Measurements from ENCODE around the gene CLDN16.

CLDN16 gene

DNA sequence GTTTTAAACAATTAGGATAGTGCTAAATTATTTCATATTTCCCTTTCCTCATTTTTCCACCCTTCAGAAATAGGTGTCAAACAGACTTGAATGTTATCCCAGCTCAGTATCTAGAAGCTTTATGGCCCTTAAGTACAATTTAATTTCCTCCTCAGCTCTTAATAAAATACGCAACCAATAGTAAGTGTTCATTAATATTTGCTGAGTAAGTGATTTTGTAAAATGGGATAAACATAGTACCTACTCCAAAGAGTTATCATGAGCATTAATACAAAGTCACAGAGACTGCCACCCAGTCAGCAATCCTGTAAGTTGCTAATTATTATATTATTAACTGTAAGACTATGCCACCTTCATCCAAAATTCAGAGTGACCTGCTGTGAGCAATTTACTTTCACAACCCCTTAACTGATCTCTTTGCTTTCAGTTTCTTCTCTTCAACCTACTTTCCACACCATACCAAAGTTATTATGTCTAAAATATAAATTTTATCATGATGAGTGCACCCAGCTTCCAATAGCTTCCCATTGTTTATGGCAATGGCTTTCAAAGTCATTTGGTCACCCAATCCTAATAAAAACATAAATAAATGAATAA, 35.0 kb upstream of the CLDN16 start:
- TF ChIP-seq, protein P1, sequence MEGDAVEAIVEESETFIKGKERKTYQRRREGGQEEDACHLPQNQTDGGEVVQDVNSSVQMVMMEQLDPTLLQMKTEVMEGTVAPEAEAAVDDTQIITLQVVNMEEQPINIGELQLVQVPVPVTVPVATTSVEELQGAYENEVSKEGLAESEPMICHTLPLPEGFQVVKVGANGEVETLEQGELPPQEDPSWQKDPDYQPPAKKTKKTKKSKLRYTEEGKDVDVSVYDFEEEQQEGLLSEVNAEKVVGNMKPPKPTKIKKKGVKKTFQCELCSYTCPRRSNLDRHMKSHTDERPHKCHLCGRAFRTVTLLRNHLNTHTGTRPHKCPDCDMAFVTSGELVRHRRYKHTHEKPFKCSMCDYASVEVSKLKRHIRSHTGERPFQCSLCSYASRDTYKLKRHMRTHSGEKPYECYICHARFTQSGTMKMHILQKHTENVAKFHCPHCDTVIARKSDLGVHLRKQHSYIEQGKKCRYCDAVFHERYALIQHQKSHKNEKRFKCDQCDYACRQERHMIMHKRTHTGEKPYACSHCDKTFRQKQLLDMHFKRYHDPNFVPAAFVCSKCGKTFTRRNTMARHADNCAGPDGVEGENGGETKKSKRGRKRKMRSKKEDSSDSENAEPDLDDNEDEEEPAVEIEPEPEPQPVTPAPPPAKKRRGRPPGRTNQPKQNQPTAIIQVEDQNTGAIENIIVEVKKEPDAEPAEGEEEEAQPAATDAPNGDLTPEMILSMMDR (IDR thresholded peaks at IDR 0.05; ENCODE audit: extremely low read depth, missing control alignments) = no peak
- no peak for DNase-seq (ENCODE audit: low spot score)

DNA sequence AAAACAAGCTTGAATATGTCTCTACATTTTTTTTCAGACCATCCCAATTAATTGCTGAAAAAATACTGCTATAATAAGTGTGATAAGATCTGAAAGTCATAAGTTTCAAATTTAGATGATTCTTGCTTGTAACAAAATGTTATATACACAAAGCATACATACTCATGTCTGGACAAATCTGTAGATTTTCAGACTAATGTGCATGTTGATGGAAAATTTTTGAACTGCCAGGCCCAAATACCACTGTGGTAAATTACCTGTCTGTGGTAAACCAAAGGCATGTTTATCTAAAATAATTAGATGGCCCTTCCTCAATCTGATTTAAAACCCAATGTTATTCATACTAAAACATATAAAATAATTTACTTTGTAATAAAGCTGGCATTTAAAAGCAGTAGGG, 31.7 kb upstream of the CLDN16 start:
- DNase-seq (ENCODE audit: low spot score) = no peak
- TF ChIP-seq, protein P1 (IDR thresholded peaks at IDR 0.05; ENCODE audit: extremely low read depth, missing control alignments) = no peak

DNA sequence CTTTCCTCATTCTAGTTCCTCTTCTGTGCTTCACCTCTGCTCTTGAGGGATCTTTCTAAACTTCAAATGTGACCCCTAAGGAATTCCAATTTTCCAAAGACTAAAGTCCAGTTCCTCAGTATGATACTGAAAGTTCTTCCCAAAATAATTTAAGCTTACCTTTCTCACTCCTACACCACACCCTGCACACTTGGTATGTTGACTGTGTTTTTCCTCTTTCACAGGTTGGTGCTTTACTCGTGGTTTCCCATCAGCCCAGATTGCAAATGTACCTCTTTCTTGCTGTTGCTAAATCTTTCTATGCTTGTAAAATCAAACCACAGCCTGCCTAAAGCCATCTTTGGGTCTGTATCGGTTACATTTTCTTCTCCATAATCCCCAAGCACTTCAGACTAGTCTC, 30.5 kb upstream of the CLDN16 start:
- TF ChIP-seq, protein P1 (IDR thresholded peaks at IDR 0.05; ENCODE audit: extremely low read depth, missing control alignments) = no peak
- no peak for DNase-seq (ENCODE audit: low spot score)

DNA sequence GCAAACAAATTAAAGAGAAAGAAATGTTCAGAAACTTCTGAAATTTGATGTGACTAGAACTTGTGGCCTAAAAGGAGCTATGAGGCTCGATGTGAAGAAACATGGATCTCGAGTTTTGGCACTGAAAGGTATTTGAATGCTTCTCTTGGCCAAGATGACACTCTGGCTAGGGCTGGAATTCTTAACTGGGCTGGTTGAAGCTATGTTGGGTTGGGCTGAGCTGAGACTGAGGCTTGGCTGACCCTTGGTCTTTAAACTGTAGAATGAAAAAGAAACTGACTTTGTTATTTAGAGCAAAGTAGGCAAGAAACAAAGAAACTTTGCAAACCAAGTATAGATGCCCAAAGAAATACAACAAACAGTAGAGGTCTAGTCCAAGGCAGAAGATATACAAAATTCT, 28.1 kb upstream of the CLDN16 start:
- TF ChIP-seq, protein P1 (IDR thresholded peaks at IDR 0.05; ENCODE audit: extremely low read depth, missing control alignments) = no peak
- DNase-seq (ENCODE audit: low spot score) = no peak

GRCh38 chr3:190360228-190360627, 27.7 kb upstream of the CLDN16 start:
- TF ChIP-seq, protein P1 (IDR thresholded peaks at IDR 0.05; ENCODE audit: extremely low read depth, missing control alignments) = no peak
- no peak for DNase-seq (ENCODE audit: low spot score)

DNA sequence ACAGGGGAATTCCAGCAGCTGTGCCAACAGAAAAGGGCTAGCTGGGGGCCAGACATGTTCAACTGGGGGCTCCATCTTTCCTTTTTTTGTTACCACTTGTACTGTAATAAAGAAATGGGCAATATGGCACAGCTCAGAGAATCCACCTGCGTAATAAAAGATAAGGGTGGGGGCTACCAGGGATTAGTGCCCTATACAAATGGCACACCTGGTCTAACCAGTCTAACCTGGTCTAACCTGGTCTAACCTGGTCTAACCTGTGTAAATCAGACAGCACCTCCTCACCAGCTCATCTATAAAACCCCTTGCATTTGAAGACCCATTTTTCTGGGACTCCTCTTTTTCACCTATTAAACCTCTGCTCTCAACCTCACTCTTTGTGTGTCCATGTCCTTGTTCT, 26.2 kb upstream of the CLDN16 start:
- TF ChIP-seq, protein P1 (IDR thresholded peaks at IDR 0.05; ENCODE audit: extremely low read depth, missing control alignments) = no peak
- no peak for DNase-seq (ENCODE audit: low spot score)

GRCh38 chr3:190362258-190362657, 25.7 kb upstream of the CLDN16 start:
- TF ChIP-seq, protein P1 (IDR thresholded peaks at IDR 0.05; ENCODE audit: extremely low read depth, missing control alignments) = no peak
- no peak for DNase-seq (ENCODE audit: low spot score)
